Measurements from ENCODE around the gene CSMD2. TPM values are rescaled to one million over a fixed set of nuclear protein-coding genes. Genes with fewer than 3 reads are reported as not detected.
A peak's percentile ranks its signal among the peaks of the same experiment; 100 is the strongest.

Gene CSMD2
- total RNA-seq, 1 experiment from 2014 or later, result 13.2 TPM

GRCh38 chr1:34049994-34050393, 115.0 kb downstream of the CSMD2 start:
- Mint-ChIP-seq H3K4me1 (peaks cover 2% of the 10 kb centered on the region), H3K9me3 (peaks cover 16% of the 10 kb centered on the region), H3K27ac (no peak overlapping the region), H3K4me3 (no peak overlapping the region), H3K36me3 (peaks cover 19% of the 10 kb centered on the region), H3K27me3 (ENCODE audit: low read depth) (no peaks in the 10 kb centered on the region; the same call in 1 of the 2 replicates)
- no peak for DNase-seq (ENCODE audit: low spot score)
- ChIA-PET CTCF (interaction anchor here (0.9 kb wide), 1 partner anchor 36 kb away, joined by 3 read pairs; no protein-coding TSS in a partner anchor), POLR2A (interaction anchor here (0.6 kb wide), 1 partner anchor 101 kb away, joined by 3 read pairs; no protein-coding TSS in a partner anchor)
- no peak for ATAC-seq
- TF ChIP-seq, protein P1, sequence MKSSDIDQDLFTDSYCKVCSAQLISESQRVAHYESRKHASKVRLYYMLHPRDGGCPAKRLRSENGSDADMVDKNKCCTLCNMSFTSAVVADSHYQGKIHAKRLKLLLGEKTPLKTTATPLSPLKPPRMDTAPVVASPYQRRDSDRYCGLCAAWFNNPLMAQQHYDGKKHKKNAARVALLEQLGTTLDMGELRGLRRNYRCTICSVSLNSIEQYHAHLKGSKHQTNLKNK (CRISPR knock-in tag; IDR thresholded peaks at IDR 0.05), result no peak
- TF ChIP-seq, protein P2, sequence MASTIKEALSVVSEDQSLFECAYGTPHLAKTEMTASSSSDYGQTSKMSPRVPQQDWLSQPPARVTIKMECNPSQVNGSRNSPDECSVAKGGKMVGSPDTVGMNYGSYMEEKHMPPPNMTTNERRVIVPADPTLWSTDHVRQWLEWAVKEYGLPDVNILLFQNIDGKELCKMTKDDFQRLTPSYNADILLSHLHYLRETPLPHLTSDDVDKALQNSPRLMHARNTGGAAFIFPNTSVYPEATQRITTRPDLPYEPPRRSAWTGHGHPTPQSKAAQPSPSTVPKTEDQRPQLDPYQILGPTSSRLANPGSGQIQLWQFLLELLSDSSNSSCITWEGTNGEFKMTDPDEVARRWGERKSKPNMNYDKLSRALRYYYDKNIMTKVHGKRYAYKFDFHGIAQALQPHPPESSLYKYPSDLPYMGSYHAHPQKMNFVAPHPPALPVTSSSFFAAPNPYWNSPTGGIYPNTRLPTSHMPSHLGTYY (CRISPR knock-in tag; IDR thresholded peaks at IDR 0.05), result no peak

DNA sequence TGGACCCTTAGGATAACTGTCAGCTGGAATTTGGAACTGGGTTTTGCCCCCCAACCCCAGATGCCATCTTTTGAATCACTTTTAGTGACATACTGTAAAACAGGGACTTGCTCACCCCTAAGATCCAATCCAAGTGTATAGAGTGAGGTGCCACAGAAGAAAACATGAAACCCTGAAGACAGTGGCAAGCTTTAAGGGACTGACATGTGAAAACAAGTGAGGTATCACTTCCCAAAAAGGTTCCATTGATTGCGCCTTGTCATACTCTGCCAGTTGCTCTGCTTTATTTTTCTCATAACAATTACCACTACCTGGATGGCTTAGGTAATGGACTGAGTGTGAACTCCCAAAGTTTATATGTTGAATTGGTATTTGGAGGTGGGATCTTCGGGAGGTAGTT, 115.6 kb downstream of the CSMD2 start:
- DNase-seq (ENCODE audit: low spot score), result no peak
- ChIA-PET CTCF (no interaction called here), POLR2A (no interaction called here)
- ATAC-seq, result no peak
- H3K4me1 Mint-ChIP-seq, result no peaks in the 10 kb centered on the region
- no peak overlapping the region for H3K4me3 Mint-ChIP-seq
- TF ChIP-seq, protein P3, sequence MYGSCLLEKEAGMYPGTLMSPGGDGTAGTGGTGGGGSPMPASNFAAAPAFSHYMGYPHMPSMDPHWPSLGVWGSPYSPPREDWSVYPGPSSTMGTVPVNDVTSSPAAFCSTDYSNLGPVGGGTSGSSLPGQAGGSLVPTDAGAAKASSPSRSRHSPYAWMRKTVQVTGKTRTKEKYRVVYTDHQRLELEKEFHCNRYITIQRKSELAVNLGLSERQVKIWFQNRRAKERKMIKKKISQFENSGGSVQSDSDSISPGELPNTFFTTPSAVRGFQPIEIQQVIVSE (CRISPR knock-in tag; IDR thresholded peaks at IDR 0.05; ENCODE audit: borderline replicate concordance), result no peak
- TF ChIP-seq TEAD1 (CRISPR knock-in tag; IDR thresholded peaks at IDR 0.05) (no peak), ZNF396 (CRISPR knock-in tag; IDR thresholded peaks at IDR 0.05; ENCODE audit: borderline replicate concordance) (no peak), NR1H2 (CRISPR knock-in tag; IDR thresholded peaks at IDR 0.05) (no peak)
- peaks cover 19% of the 10 kb centered on the region for H3K36me3 Mint-ChIP-seq
- no peak overlapping the region for H3K27ac Mint-ChIP-seq
- peaks cover 16% of the 10 kb centered on the region for H3K9me3 Mint-ChIP-seq
- H3K27me3 Mint-ChIP-seq (ENCODE audit: low read depth), result no peaks in the 10 kb centered on the region; the same call in 1 of the 2 replicates

DNA sequence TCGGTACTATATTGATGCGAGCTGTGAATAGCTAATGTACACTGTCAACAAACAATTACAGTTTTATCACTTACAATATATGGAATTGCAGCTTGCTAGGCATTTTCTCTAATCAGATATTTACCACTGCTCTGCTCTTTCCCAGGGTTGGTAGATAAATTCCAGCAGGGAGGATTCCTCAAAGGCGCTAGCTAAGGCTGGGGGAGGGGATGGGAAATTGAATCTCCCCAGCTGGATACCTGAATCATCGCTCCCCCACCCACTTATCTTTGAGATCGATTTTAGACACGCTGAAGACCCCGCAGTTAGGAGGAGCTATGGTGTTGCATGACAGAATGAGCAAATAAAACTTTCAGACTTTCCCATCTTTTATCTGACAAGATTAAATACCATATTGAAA, 127.2 kb downstream of the CSMD2 start:
- ATAC-seq (no peak; the same call in 1 of the 2 replicates), DNase-seq (ENCODE audit: low spot score) (no peak)
- H3K4me1 Mint-ChIP-seq, result peaks cover 4% of the 10 kb centered on the region
- TF ChIP-seq PREB (CRISPR knock-in tag; IDR thresholded peaks at IDR 0.05; ENCODE audit: borderline replicate concordance) (no peak), FOXP1 (CRISPR knock-in tag; IDR thresholded peaks at IDR 0.05; ENCODE audit: borderline replicate concordance) (no peak), NR1H2 (CRISPR knock-in tag; IDR thresholded peaks at IDR 0.05) (no peak), SOX15 (CRISPR knock-in tag; IDR thresholded peaks at IDR 0.05) (no peak), ZNF219 (CRISPR knock-in tag; IDR thresholded peaks at IDR 0.05; ENCODE audit: borderline replicate concordance) (no peak)
- TF ChIP-seq, protein P4, sequence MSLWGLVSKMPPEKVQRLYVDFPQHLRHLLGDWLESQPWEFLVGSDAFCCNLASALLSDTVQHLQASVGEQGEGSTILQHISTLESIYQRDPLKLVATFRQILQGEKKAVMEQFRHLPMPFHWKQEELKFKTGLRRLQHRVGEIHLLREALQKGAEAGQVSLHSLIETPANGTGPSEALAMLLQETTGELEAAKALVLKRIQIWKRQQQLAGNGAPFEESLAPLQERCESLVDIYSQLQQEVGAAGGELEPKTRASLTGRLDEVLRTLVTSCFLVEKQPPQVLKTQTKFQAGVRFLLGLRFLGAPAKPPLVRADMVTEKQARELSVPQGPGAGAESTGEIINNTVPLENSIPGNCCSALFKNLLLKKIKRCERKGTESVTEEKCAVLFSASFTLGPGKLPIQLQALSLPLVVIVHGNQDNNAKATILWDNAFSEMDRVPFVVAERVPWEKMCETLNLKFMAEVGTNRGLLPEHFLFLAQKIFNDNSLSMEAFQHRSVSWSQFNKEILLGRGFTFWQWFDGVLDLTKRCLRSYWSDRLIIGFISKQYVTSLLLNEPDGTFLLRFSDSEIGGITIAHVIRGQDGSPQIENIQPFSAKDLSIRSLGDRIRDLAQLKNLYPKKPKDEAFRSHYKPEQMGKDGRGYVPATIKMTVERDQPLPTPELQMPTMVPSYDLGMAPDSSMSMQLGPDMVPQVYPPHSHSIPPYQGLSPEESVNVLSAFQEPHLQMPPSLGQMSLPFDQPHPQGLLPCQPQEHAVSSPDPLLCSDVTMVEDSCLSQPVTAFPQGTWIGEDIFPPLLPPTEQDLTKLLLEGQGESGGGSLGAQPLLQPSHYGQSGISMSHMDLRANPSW (CRISPR knock-in tag; conservative IDR thresholded peaks at IDR 0.05; ENCODE audit: low read depth), result no peak
- CTCF ChIA-PET, result interaction anchor here (1.0 to 3.3 kb wide), 9 partner anchors 9 to 303 kb away, joined by 3 to 20 read pairs (median 4); no protein-coding TSS in a partner anchor
- no peaks in the 10 kb centered on the region for H3K9me3 Mint-ChIP-seq
- H3K27ac Mint-ChIP-seq, result no peak overlapping the region
- POLR2A ChIA-PET, result no interaction called here
- H3K36me3 Mint-ChIP-seq, result no peaks in the 10 kb centered on the region
- H3K27me3 Mint-ChIP-seq (ENCODE audit: low read depth), result no peaks in the 10 kb centered on the region
- H3K4me3 Mint-ChIP-seq, result no peak overlapping the region

DNA sequence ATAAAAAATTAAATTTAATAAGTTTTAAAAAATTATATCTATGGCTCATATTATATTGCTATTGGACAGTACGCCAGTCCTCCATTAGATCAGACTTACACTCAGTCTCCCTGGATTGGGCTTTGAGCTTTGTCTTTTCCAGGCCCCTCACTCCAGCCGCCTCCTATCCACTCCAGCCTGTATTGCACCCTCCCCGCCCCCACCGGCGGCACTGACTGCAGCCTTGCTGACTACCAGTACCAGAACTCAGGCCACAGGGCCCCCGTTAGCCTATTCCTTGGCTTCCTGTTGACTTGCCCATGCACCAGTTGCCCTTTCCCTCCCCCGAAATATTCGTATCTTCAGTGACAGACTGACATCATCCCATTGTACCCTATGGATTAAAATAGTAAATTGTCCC, 127.9 kb downstream of the CSMD2 start:
- Mint-ChIP-seq H3K27me3 (ENCODE audit: low read depth) (no peaks in the 10 kb centered on the region), H3K36me3 (no peaks in the 10 kb centered on the region), H3K4me1 (peaks cover 4% of the 10 kb centered on the region), H3K9me3 (no peaks in the 10 kb centered on the region), H3K4me3 (no peak overlapping the region), H3K27ac (no peak overlapping the region)
- ATAC-seq (peak; percentile 92), DNase-seq (ENCODE audit: low spot score) (peak; percentile 73)
- ChIA-PET POLR2A (no interaction called here), CTCF (interaction anchor here (0.6 to 3.3 kb wide), 13 partner anchors 11 to 302 kb away, joined by 3 to 20 read pairs (median 4); no protein-coding TSS in a partner anchor)
- no peak for TF ChIP-seq NR2C2 (CRISPR knock-in tag; IDR thresholded peaks at IDR 0.05)
- TF ChIP-seq TEAD1 (CRISPR knock-in tag; IDR thresholded peaks at IDR 0.05), result no peak
- no peak for TF ChIP-seq MYBL2 (CRISPR knock-in tag; IDR thresholded peaks at IDR 0.05)
- TF ChIP-seq CREM (CRISPR knock-in tag; IDR thresholded peaks at IDR 0.05), result no peak
- TF ChIP-seq, protein P5, sequence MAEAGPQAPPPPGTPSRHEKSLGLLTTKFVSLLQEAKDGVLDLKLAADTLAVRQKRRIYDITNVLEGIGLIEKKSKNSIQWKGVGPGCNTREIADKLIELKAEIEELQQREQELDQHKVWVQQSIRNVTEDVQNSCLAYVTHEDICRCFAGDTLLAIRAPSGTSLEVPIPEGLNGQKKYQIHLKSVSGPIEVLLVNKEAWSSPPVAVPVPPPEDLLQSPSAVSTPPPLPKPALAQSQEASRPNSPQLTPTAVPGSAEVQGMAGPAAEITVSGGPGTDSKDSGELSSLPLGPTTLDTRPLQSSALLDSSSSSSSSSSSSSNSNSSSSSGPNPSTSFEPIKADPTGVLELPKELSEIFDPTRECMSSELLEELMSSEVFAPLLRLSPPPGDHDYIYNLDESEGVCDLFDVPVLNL (CRISPR knock-in tag; IDR thresholded peaks at IDR 0.05; ENCODE audit: borderline replicate concordance, low read depth), result no peak
- TF ChIP-seq MXD4 (CRISPR knock-in tag; IDR thresholded peaks at IDR 0.05; ENCODE audit: borderline replicate concordance), result no peak
- TF ChIP-seq EMX1 (CRISPR knock-in tag; IDR thresholded peaks at IDR 0.05), result no peak
- no peak for TF ChIP-seq ATF3 (CRISPR knock-in tag; conservative IDR thresholded peaks at IDR 0.05)

Data from WTC11 (cell line).